Measurements from ENCODE around the gene ZNF467.

The ZNF467 gene, protein sequence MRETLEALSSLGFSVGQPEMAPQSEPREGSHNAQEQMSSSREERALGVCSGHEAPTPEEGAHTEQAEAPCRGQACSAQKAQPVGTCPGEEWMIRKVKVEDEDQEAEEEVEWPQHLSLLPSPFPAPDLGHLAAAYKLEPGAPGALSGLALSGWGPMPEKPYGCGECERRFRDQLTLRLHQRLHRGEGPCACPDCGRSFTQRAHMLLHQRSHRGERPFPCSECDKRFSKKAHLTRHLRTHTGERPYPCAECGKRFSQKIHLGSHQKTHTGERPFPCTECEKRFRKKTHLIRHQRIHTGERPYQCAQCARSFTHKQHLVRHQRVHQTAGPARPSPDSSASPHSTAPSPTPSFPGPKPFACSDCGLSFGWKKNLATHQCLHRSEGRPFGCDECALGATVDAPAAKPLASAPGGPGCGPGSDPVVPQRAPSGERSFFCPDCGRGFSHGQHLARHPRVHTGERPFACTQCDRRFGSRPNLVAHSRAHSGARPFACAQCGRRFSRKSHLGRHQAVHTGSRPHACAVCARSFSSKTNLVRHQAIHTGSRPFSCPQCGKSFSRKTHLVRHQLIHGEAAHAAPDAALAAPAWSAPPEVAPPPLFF

DNA sequence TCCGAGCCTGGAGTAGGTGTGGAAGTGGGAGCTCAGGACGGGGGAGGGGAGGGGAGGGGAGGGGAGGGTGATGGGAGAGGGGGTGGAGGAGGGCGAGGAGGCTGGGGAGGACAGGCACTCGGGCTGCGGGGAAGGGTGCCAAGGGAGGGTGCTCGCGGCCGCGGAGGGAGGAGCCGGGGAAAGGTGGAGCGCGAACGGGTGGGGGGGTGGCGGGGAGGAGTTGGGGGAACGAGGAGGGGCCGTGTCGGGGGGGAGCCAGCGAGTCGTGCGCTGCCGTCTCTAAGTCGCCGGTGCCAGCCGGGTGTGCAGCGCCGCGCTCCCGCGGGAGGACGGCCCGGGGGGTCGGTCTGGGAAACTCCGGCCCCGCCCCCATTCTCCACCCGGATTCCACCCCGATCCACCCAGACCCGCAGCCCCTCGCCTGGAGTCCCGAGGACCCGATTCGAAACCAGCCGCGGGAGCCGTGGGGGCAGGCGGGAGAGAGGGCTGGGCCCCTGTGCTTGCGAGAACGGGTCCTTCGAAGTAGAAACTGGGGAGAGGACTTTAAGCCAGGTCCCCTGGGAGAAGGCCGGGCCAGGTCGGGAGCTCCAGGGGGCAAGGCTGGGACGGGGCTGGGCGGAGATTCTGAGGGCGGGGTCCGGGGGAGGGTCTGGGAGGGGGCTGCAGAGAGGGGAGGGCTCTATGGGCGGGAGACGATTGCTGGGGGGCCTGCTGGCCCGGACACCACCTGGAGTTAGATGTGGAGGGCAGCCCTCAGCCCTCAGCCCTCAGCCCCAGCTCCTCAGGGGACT lies at the start of gene ZNF467:
Gene ZNF467 (minus strand): TSS at position 143 of the 791 bp plus-strand sequence. CDS start 2,556 bp downstream, outside the sequence.
- no peak for DNase-seq

DNA sequence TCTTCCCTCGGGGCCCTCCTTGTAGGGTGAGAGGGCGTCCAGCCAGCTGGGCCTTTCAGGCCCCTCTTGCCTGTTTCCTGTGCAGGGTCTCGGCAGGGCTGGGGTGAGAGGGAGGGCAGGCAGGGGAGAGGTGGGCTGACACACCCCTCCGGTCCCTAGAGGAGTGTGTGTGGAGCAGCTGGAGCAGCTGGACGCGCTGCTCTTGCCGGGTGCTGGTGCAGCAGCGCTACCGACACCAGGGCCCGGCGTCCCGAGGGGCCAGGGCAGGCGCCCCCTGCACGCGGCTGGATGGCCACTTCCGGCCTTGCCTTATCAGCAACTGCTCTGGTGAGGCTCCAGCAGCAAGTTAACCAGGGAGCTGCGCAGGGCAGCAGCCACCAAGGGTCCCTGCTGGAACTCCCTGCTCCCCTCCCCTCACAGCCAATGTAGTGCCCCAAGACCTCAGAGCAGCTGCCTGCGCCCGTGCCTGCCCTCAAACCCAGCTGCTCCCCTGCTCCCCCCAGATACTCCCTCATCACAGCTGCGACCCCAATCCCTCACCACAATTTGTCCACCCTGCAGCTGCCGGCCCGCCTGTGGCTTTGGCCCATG lies 49.1 kb upstream of the ZNF467 start:
- no peak for DNase-seq

DNA sequence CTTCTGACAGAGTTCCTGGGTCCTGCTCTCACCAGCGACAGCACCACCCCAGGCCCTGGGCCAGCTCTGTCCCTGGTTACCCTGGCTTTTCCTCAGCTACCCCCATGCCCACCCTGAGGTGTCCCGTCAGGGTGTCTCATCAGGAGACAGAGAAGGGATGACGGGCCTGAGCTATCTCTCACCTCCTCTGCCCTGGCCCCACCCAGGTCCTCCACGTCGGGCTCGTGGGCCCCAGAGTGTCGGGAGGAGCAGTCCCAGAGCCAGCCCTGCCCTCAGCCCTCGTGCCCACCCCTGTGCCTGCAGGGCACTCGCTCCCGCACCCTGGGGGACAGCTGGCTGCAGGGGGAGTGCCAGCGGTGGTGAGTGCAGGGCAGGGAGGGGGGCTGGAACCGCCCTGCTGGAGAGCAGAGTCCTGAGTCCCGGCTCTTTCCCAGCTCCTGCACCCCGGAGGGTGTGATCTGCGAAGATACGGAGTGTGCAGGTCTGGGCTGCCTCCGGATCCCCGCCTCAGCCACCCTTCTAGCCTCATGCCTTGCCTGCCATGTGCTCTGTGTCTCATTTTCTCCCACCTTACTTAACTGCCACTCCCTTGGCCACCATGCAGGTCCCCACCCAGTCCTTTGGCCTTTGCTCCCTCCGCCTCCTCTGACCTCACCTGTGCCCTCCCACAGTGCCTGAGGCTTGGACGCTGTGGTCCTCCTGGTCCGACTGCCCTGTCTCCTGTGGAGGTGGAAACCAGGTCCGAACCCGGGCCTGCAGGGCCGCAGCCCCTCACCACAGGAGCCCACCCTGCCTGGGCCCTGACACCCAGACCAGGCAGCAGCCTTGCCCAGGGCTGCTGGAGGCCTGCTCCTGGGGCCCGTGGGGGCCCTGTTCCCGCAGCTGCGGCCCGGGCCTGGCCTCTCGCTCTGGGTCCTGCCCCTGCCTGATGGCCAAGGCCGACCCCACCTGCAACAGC lies 48.1 kb upstream of the ZNF467 start:
- DNase-seq, result no peak

DNA sequence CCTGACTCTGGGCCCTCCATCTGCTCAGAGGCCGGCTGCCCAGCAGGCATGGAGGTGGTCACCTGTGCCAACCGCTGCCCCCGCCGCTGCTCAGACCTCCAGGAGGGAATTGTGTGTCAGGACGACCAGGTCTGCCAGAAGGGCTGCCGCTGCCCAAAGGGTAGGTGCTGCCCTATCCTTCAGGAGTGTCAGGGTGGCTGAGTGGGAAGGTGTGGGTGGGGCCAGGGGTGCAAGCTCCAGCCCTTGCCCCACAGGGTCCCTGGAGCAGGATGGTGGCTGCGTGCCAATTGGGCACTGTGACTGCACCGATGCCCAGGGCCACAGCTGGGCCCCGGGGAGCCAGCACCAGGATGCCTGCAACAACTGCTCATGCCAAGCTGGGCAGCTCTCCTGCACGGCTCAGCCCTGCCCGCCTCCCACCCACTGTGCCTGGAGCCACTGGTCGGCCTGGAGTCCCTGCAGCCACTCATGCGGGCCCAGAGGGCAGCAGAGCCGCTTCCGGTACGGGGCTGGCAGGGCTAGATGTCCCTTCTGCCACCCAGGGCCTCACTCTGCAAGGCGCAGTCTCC lies 47.3 kb upstream of the ZNF467 start:
- no peak for DNase-seq

DNA sequence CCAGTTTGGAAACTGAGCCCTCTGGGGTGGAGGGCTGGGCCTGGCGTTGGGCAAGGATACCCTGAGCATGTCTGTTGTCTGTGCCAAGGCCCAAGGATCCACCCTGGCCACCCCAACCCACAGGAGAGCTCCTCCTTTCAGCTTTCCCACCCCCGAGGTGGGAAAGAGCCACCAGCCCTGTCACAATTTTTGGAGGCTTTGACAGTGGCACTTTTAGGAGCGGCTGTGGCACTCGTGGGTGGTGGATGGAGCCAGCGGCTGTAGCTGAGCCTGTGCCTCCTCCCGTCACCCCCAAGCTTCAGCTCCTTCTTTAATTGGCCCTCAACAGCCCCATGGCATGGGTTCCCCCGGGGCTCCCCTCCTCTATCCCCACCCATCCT lies 46.6 kb upstream of the ZNF467 start:
- DNase-seq, result no peak

DNA sequence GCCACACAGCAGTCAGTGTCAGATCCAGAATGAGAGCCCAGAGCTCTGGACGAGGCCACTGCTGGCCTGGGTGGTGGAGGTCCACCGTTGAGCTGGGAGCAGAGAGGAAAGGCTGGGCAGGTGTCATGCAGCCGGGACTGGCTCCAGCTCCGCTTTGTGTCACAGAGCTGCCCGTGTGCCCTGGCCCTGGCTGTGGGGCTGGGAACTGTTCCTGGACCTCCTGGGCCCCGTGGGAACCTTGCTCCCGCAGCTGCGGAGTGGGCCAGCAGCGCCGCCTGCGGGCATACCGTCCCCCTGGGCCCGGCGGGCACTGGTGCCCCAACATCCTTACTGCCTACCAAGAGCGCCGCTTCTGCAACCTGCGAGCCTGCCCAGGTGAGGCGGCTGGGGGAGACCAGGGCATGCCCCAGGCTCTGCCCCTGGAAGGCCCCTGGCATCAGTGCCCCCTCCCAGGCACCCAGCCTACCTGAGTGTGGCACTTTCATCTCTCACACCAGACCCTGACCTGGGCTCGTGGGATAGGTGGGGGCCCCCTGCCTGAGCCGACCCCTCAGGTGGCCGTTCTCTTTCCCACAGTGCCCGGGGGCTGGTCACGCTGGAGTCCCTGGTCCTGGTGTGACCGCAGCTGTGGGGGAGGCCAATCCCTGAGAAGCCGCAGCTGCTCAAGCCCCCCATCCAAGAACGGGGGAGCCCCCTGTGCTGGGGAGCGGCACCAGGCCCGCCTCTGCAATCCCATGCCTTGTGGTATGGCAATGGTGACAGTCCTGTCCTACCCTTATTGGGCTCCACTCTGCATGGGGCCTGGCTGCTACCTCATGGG lies 46.0 kb upstream of the ZNF467 start:
- DNase-seq, result no peak

DNA sequence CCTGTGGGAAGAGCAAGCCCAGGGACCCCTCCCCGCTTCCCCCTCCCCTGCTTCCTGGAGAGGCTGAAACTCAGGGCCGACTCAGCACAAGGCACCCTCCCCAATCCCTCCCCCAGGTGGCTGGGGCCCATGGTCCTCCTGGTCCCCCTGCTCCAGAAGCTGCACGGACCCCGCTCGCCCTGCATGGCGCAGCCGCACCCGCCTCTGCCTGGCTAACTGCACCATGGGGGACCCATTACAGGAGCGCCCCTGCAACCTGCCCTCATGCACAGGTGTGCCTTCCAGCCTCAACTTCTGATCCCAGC lies 45.1 kb upstream of the ZNF467 start:
- DNase-seq, result no peak

DNA sequence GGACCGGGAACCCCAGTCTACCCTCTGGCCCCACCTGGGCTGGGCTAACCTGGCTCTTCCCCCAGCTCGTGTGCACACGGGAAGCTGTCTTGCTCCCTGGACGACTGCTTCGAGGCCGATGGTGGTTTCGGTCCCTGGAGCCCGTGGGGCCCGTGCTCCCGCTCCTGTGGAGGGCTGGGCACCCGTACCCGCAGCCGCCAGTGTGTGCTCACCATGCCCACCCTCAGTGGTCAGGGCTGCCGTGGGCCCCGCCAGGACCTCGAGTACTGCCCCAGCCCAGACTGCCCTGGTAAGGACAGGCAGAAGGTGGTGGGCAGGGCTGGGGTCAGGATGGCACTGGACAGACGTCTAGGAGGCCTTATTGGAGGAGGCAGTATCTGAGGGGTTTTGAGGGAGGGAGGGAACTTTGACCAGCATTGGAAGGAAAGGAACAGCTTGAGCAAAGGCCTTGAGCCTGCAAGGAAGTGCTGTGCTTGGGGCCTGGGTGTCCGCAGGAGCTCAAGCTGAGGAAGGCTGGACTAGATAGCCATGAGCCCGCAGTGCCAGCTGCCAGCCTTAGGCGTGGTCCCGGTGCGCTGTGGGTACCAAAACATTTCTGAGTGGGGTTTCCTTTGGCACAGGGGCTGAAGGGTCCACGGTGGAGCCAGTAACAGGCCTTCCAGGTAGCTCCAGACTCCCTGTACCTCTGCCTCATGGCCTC lies 44.6 kb upstream of the ZNF467 start:
- DNase-seq, result no peak

DNA sequence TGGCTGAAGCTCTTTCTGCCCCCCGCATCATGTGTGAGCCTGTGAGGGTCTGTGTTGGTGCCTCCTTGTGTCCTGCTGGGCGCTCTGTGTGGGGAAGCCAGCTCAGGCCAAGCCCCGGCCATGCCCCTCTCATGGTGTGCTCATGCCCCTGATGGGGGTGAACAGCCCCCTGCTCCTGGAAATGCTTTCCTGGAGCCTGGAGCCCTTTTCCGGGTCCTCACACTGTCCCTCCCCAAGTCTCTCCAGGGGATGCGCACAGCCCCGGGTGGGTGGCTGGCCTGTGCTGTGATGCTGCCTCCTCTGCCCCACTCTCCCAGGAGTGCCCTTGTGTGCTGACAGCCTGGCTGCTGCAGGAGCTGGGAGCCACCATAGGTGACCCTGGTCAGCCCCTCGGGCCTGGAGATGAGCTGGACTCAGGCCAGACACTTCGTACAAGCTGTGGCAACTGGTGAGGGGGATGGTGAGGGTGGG lies 43.9 kb upstream of the ZNF467 start:
- no peak for DNase-seq

DNA sequence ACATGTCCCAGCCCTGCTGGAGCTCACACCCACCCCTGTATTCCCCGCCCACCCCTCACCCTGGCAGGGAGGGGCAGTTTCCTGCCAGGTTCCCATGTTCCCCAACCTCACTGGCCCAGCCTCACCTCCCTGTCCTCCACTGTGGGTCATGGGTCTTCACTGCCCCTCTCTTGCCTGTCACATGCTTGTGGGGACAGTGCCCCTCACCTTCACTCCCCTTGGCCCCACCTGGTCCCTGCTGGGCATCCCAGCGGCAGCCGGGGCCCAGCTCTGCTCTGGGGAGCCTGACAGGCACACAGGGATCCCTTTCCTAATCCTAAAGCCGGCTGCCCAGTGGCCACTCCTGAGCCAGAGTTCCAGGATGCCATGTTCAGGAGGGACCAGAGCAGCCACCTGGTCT lies 43.4 kb upstream of the ZNF467 start:
- no peak for DNase-seq

DNA sequence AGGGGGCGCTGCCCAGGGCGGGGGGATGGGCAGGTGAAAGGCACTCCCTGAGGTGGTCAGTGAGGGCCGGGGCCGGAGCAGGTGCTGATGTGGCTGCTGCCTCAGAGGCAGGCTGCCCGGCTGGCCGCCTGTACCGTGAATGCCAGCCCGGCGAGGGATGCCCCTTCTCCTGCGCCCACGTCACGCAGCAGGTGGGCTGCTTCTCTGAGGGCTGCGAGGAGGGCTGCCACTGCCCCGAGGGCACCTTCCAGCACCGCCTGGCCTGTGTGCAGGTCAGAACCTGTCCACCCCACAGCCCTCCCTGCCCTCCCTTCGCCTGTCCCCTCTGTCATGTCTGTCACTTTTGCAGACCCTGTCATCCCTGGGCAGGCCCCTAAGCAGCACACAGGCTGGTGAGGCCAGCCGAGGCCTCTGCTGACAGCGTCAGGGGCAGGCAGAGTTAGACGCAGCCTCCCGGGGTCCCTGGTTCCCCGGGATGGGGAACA lies 42.9 kb upstream of the ZNF467 start:
- no peak for DNase-seq

DNA sequence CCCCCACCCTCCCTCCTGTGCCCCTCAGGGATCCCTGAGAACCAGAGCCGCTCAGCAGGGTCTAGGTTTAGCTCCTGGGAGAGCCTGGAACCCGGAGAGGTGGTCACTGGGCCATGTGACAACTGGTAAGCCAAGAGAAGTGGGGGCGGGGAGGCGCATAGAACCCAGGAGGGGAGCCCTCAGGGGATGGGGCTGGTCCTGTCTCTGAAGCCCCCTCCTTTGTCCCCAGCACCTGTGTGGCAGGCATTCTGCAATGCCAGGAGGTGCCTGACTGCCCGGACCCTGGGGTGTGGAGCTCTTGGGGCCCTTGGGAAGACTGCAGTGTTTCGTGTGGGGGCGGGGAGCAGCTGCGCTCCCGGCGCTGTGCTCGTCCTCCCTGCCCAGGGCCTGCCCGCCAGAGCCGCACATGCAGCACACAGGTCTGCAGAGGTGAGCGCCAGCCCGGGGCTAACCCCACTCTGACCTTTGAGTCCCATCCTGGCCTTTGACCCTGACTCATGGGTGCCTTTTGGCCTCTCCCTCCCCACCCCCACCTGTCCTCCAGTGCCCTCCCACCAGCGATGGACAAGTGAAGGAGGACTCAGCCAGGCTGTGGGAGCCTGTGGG lies 42.4 kb upstream of the ZNF467 start:
- DNase-seq, result no peak

DNA sequence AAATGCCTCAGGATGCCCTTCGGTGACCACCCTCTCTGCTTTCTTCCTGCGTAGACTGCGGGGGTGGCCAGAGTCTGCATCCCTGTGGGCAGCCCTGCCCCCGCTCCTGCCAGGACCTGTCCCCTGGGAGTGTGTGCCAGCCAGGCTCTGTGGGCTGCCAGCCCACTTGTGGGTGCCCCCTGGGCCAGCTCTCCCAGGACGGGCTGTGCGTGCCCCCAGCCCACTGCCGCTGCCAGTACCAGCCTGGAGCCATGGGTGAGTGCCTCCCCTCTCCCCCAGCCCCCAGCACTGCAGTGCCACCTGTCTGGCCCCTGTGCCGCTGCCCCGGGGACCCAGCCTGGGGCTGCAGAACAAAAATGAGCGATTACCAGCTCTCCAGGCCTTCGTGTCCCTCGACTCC lies 41.7 kb upstream of the ZNF467 start:
- DNase-seq, result no peak

DNA sequence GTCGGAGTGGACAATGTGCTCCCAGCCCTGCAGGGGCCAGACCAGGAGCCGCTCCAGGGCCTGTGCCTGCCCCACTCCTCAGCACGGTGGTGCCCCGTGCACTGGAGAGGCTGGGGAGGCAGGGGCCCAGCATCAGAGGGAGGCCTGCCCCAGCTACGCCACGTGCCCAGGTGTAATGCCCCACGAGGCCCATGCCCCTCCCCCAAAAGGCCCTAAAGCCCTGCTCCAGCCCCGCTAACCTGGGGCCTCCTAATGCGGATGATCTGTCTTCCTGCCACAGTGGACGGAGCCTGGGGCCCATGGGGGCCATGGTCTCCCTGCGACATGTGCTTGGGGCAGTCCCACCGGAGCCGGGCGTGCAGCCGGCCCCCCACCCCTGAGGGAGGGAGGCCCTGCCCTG lies 41.1 kb upstream of the ZNF467 start:
- DNase-seq, result no peak

DNA sequence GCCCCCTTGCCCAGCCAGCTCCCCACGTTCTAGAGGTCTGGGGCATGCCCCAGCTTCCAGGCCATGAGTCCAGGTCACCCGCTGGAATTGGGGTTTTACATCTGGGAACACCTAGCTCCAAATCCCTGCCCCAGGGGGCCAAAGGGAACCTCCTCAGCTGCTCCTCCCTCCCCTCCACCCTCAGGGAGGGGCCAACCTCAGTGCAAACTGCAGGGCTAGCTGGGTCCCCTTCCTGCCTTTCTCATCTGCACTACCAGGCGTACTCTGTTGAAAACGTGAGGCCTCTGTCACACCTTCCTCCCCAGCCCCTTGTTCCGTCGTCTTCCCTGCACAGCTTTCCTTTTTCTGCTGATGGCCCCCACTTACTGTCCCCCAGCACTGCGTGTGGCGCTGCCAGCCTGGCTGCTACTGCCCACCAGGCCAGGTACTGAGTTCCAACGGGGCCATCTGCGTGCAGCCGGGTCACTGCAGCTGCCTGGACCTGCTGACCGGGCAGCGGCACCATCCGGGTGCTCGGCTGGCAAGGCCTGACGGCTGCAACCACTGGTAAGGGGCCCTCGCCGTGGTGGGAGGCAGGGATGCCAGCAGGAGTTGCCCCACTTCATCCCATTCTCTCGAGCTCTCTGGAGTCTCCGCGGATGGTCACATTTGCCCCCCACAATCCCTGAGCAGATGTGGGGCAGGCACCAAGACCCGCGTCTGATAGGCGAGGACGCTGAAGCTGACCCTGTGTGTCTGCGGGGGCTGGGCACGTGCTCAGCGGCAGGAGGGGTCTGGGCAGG lies 40.1 kb upstream of the ZNF467 start:
- DNase-seq, result no peak

DNA sequence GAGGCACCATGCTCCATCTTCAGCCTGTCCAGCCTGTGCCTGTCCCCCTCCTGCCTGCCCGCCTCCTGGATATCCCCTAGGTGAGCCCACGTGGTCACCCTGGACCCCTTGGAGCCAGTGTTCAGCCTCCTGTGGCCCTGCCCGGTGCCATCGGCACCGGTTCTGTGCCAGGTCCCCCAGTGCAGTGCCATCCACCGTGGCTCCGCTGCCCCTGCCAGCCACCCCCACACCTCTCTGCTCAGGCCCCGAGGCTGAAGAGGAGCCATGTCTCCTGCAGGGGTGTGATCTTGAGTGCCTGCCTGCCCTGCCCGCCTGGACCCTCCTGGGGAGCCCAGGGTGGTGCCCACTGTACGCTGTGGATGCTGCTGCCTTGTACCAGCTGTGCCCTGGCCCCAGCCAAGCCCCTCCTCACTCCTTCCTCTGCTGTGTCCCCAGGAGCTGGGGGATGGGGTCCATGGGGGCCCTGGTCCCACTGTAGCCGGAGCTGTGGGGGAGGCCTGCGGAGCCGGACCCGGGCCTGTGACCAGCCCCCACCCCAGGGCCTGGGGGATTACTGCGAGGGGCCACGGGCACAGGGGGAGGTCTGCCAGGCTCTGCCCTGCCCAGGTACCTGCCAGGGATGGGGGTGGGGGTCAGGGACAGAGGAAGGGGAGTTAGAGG lies 38.6 kb upstream of the ZNF467 start:
- DNase-seq, result no peak

DNA sequence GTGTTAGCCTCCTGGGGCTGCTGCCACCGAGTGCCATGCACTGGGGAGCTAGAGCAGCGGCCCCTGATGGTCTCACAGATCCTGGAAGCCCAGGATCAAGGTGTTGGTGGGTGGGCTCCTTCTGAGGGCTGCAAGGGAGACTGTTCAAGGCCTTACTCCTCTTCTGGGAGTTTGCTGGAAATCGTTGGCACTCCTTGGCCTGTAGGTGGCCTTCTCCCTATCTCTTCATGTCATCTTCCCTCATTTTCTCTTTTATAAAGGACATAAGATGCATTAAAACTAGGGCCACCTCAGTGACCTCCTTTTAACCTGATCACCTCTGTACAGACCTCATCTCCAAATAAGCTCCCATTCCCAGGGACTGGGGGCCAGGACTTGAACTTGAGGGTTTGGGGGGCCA lies 37.8 kb upstream of the ZNF467 start:
- DNase-seq, result no peak

DNA sequence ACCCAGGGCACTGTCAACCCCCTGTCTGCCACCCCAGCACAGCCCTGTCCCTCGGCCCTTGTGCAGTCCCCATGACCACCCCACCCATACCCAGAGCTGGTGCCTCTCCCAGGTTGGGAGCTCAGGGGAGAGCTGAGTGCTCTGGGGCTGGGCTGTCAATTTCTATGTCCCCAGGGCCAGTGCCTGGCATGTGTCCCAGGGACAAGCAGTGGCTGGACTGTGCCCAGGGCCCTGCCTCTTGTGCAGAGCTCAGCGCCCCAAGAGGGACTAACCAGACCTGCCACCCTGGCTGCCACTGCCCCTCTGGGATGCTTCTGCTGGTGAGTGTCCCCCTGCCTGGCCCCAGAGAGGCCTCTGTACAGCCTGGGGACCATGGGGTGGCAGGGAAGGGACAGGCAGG lies 35.8 kb upstream of the ZNF467 start:
- no peak for DNase-seq

DNA sequence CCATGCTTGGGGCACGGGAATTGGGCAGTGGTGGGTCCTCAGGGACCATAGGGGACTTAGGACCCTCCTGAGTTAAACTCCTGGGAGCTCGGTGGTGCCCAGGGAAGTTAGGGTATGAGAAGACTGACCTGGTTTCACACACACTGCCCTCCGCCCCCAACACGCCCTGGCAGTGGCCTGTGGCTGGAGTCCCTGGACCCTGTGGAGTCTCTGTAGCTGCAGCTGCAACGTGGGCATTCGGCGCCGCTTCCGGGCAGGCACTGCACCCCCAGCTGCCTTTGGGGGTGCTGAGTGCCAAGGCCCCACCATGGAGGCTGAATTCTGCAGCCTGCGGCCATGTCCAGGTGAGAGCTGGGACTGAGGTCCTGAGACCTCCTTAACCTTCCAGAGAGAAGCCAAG lies 34.9 kb upstream of the ZNF467 start:
- DNase-seq, result no peak
